ENCODE data around the gene GJA3. TPM values are rescaled to one million over a fixed set of nuclear protein-coding genes. Genes with fewer than 3 reads are reported as not detected.

The GJA3 gene
- total RNA-seq, 1 experiment from 2014 or later, result 0.43 TPM

GRCh38 chr13:20195801-20196200 is 34.9 kb upstream of the GJA3 start:
- BruUV-seq (replicated peaks), result no TSS peak
- ChIA-PET POLR2A (ENCODE audit: low non-redundant PET) (no interaction called here), CTCF (no interaction called here)
- no peak for DNase-seq (ENCODE audit: low spot score)
- Histone ChIP-seq H3K27me3 (replicated peaks; ENCODE audit: insufficient read depth, low read depth, low read length, poor library complexity) (peaks cover 70% of the 10 kb centered on the region), H3K4me3 (ENCODE audit: low read depth, low read length, poor library complexity, severe bottlenecking) (no peak overlapping the region), H3K27ac (ENCODE audit: low read depth, low read length, poor library complexity, severe bottlenecking) (no peak overlapping the region), H3K4me1 (ENCODE audit: insufficient read depth, low read length, poor library complexity, severe bottlenecking) (peaks cover 12% of the 10 kb centered on the region), H3K9me3 (ENCODE audit: low read depth, low read length, poor library complexity, severe bottlenecking) (no peaks in the 10 kb centered on the region), H3K36me3 (ENCODE audit: insufficient read depth, low read length, poor library complexity, severe bottlenecking) (no peaks in the 10 kb centered on the region)
- TF ChIP-seq EZH2 (IDR thresholded peaks at IDR 0.05; ENCODE audit: borderline replicate concordance, low read depth, low read length, poor library complexity, severe bottlenecking), result no peak
- no peak for TF ChIP-seq CTCF (conservative IDR thresholded peaks at IDR 0.05; ENCODE audit: low read depth, low read length)
- intact Hi-C loops (cut with micrococcal nuclease; ENCODE audit: unreplicated experiment), result no loop called here

- POLR2A ChIA-PET (ENCODE audit: low non-redundant PET), result no interaction called here
- no TSS peak for BruUV-seq (replicated peaks)
- H3K4me3 ChIP-seq (ENCODE audit: low read depth, low read length, poor library complexity, severe bottlenecking), result peak overlapping the region; percentile 54
- TF ChIP-seq CTCF (conservative IDR thresholded peaks at IDR 0.05; ENCODE audit: low read depth, low read length) (no peak), EZH2 (IDR thresholded peaks at IDR 0.05; ENCODE audit: borderline replicate concordance, low read depth, low read length, poor library complexity, severe bottlenecking) (no peak)
- intact Hi-C loops (cut with micrococcal nuclease; ENCODE audit: unreplicated experiment), result no loop called here
- H3K36me3 ChIP-seq (ENCODE audit: insufficient read depth, low read length, poor library complexity, severe bottlenecking), result no peaks in the 10 kb centered on the region
- H3K9me3 ChIP-seq (ENCODE audit: low read depth, low read length, poor library complexity, severe bottlenecking), result no peaks in the 10 kb centered on the region
- H3K27me3 ChIP-seq (replicated peaks; ENCODE audit: insufficient read depth, low read depth, low read length, poor library complexity), result peaks cover 69% of the 10 kb centered on the region
- CTCF ChIA-PET, result no interaction called here
- no peak for DNase-seq (ENCODE audit: low spot score)
- H3K27ac ChIP-seq (ENCODE audit: low read depth, low read length, poor library complexity, severe bottlenecking), result no peak overlapping the region
- peaks cover 12% of the 10 kb centered on the region for H3K4me1 ChIP-seq (ENCODE audit: insufficient read depth, low read length, poor library complexity, severe bottlenecking)
These were observed 33.2 kb upstream of the GJA3 start for GRCh38 chr13:20193907-20194631.

- BruUV-seq (replicated peaks), result no TSS peak
- Histone ChIP-seq H3K27ac (ENCODE audit: low read depth, low read length, poor library complexity, severe bottlenecking) (no peak overlapping the region), H3K4me3 (ENCODE audit: low read depth, low read length, poor library complexity, severe bottlenecking) (peak overlapping the region; percentile 54), H3K36me3 (ENCODE audit: insufficient read depth, low read length, poor library complexity, severe bottlenecking) (no peaks in the 10 kb centered on the region), H3K27me3 (replicated peaks; ENCODE audit: insufficient read depth, low read depth, low read length, poor library complexity) (peaks cover 66% of the 10 kb centered on the region), H3K9me3 (ENCODE audit: low read depth, low read length, poor library complexity, severe bottlenecking) (no peaks in the 10 kb centered on the region), H3K4me1 (ENCODE audit: insufficient read depth, low read length, poor library complexity, severe bottlenecking) (peaks cover 12% of the 10 kb centered on the region)
- ChIA-PET CTCF (no interaction called here), POLR2A (ENCODE audit: low non-redundant PET) (no interaction called here)
- DNase-seq (ENCODE audit: low spot score), result peak; percentile 27
- no peak for TF ChIP-seq CTCF (conservative IDR thresholded peaks at IDR 0.05; ENCODE audit: low read depth, low read length)
- TF ChIP-seq EZH2 (IDR thresholded peaks at IDR 0.05; ENCODE audit: borderline replicate concordance, low read depth, low read length, poor library complexity, severe bottlenecking), result peak; percentile 88
- intact Hi-C loops (cut with micrococcal nuclease; ENCODE audit: unreplicated experiment), result no loop called here
These were observed 32.5 kb upstream of the GJA3 start for GRCh38 chr13:20193162-20193906.

All from A673 (cell line).